Measurements from ENCODE around the gene AJAP1.

The AJAP1 gene

DNA sequence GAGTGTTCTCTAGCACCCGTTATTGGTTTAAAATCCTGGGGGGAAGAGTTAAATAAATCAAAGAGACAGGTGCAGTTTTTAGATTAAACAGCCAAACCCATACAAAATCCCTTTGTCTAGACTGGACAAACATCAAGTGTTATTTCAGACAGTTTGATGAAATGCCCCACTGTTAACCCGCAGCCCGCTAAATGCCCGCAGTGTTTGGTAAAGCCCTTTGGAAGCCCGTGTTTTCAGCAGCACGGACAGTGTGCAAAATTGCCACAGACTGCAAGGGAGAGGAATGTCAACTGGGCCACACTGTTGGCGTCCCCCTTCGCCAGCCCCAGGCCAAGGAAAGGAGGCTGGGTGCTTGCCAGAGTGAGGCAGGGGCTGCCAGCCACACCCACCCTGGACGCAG is 26.6 kb downstream of the AJAP1 start:
- TF ChIP-seq, protein P1, sequence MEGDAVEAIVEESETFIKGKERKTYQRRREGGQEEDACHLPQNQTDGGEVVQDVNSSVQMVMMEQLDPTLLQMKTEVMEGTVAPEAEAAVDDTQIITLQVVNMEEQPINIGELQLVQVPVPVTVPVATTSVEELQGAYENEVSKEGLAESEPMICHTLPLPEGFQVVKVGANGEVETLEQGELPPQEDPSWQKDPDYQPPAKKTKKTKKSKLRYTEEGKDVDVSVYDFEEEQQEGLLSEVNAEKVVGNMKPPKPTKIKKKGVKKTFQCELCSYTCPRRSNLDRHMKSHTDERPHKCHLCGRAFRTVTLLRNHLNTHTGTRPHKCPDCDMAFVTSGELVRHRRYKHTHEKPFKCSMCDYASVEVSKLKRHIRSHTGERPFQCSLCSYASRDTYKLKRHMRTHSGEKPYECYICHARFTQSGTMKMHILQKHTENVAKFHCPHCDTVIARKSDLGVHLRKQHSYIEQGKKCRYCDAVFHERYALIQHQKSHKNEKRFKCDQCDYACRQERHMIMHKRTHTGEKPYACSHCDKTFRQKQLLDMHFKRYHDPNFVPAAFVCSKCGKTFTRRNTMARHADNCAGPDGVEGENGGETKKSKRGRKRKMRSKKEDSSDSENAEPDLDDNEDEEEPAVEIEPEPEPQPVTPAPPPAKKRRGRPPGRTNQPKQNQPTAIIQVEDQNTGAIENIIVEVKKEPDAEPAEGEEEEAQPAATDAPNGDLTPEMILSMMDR (IDR thresholded peaks at IDR 0.05; ENCODE audit: insufficient read depth, low read length, poor library complexity, severe bottlenecking), result no peak
- Histone ChIP-seq H3K4me3 (replicated peaks; ENCODE audit: low read depth, low read length) (no peak overlapping the region), H3K27me3 (replicated peaks; ENCODE audit: control insufficient read depth, insufficient read depth, low read length) (no peaks in the 10 kb centered on the region), H3K36me3 (ENCODE audit: control insufficient read depth, insufficient read depth, low read length) (no peaks in the 10 kb centered on the region)
- DNase-seq (ENCODE audit: extremely low read depth, insufficient read length), result no peak

DNA sequence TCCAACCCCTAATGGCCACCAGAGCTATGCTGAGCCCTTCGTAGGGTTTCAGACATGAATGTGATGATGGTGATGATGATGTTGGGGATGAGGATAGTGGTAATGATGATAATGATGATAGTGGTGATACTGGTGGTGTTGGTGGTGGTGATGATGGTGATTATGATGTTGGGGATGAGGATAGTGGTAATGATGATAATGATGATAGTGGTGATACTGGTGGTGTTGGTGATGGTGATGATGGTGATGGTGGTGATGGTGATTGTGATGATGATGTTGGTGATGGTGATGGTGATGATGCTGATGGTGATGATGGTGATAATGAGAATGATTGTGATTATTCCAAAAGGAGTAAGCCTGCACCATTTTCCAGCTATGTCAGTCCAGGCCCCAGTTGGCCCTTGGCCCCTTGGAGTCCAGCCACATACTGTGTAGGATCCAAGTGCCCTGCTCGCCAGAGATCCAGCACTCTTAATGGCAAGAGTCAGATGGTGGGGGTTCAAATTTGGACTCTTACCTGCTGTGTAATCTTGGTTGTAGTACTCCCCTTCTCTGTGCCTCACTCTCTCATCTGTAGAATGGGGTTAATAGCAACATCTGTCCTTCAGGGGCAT is 28.3 kb downstream of the AJAP1 start:
- TF ChIP-seq, protein P1 (IDR thresholded peaks at IDR 0.05; ENCODE audit: insufficient read depth, low read length, poor library complexity, severe bottlenecking), result no peak
- Histone ChIP-seq H3K27me3 (replicated peaks; ENCODE audit: control insufficient read depth, insufficient read depth, low read length) (no peaks in the 10 kb centered on the region), H3K4me3 (replicated peaks; ENCODE audit: low read depth, low read length) (no peak overlapping the region), H3K36me3 (ENCODE audit: control insufficient read depth, insufficient read depth, low read length) (no peaks in the 10 kb centered on the region)
- no peak for DNase-seq (ENCODE audit: extremely low read depth, insufficient read length)

DNA sequence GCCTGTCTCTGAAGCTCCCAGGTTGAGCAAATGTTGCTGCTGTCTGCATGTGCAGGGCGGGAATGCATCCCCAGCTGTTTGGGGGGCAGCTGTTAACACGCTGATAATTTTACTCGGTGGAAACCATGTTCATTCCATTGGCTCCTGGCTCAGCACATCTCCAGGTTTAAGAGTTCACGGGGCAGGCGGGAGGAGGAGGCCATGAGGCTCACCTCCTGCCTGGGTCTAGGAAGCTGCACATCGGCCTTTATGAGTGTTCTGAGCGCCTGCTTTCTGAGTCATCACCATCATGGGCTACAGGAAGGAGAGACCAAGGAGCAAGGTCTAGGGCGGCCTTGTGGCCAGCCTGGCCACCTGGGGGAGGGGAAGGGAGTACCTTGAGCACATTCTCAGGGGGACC is 29.7 kb downstream of the AJAP1 start:
- Histone ChIP-seq H3K4me3 (replicated peaks; ENCODE audit: low read depth, low read length) (no peak overlapping the region), H3K27me3 (replicated peaks; ENCODE audit: control insufficient read depth, insufficient read depth, low read length) (no peaks in the 10 kb centered on the region), H3K36me3 (ENCODE audit: control insufficient read depth, insufficient read depth, low read length) (no peaks in the 10 kb centered on the region)
- TF ChIP-seq, protein P1 (IDR thresholded peaks at IDR 0.05; ENCODE audit: insufficient read depth, low read length, poor library complexity, severe bottlenecking), result no peak
- DNase-seq (ENCODE audit: extremely low read depth, insufficient read length), result no peak

DNA sequence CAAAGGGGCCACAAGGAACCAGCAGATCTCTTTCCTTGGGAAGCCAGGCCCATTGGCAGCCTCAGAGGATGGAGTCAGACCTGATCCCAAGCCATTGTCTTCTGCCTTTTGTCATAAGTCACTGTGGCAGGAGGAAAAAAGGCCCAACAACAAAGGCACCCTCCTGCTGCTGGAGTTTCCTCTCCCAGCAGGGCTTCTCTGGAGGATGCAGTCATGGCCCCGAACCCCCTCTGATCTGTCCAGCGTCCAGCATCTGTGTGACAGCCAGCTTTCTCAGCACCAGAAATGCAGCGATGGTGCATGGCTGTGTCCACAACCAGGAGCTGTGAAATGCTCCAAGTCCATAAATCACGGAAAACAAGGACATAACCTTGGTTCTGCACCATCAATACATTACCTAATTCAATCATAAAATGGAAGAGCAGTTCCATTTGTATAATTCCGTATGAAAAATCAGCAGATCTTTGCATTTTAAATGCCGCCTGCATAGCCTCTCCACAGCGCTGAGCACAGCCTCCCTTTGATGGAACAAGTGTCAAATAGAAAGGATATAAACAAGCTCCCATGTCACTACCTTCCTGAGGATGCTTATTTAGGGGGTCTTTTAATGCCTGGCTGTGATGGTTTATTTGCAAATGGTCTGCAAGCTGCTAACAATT is 30.6 kb downstream of the AJAP1 start:
- Histone ChIP-seq H3K36me3 (ENCODE audit: control insufficient read depth, insufficient read depth, low read length) (no peaks in the 10 kb centered on the region), H3K27me3 (replicated peaks; ENCODE audit: control insufficient read depth, insufficient read depth, low read length) (no peaks in the 10 kb centered on the region), H3K4me3 (replicated peaks; ENCODE audit: low read depth, low read length) (no peak overlapping the region)
- DNase-seq (ENCODE audit: extremely low read depth, insufficient read length), result no peak
- TF ChIP-seq, protein P1 (IDR thresholded peaks at IDR 0.05; ENCODE audit: insufficient read depth, low read length, poor library complexity, severe bottlenecking), result no peak

DNA sequence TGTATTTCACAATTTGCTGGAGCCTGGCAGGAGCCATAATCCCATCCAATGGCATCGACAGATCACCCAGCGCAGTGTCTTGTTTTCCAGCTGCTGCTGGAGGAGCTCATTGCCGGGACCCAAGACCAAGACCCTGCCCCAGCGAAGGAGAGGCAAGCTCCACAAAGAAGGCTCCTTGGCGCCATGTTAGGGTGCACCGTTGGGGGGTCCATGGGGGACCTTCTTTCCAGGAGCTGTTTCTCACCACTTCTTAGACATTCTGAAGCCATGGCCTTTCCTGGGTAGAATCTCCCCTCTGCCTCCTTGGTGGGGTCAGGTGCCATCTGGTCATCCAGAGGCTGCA is 31.1 kb downstream of the AJAP1 start:
- DNase-seq (ENCODE audit: extremely low read depth, insufficient read length), result no peak
- no peaks in the 10 kb centered on the region for H3K36me3 ChIP-seq (ENCODE audit: control insufficient read depth, insufficient read depth, low read length)
- no peak overlapping the region for H3K4me3 ChIP-seq (replicated peaks; ENCODE audit: low read depth, low read length)
- TF ChIP-seq, protein P1 (IDR thresholded peaks at IDR 0.05; ENCODE audit: insufficient read depth, low read length, poor library complexity, severe bottlenecking), result no peak
- no peaks in the 10 kb centered on the region for H3K27me3 ChIP-seq (replicated peaks; ENCODE audit: control insufficient read depth, insufficient read depth, low read length)

Data from GM06990 (cell line).